NCI-H1092 treated with DMSO at 0.1 percent for 48 hours (cell line): Measurements from ENCODE around the gene PRSS16.
"Not testable (repeated sequence)": the region's sequence is repeated elsewhere in the genome, so short reads cannot be mapped to it uniquely, and the experiment has no call there.

Experiments
- DNase-seq: peaks from one replicate; lab custom pipeline; 2025; lab: John Stamatoyannopoulos, UW

PRSS16 gene

GRCh38 chr6:27247133-27247836, at the start of gene PRSS16:
TSS of gene PRSS16 (plus strand) at chr6:27247701. CDS start at chr6:27247738, 37 bp downstream.
- no peak for DNase-seq

GRCh38 chr6:27205375-27206278, 41.9 kb upstream of the PRSS16 start:
- DNase-seq, result no peak

GRCh38 chr6:27206806-27207205, 40.7 kb upstream of the PRSS16 start:
- no peak for DNase-seq

GRCh38 chr6:27208042-27208441, 39.5 kb upstream of the PRSS16 start:
- DNase-seq, result no peak

GRCh38 chr6:27209196-27209595, 38.3 kb upstream of the PRSS16 start:
- DNase-seq, result no peak

GRCh38 chr6:27209659-27210269, 37.7 kb upstream of the PRSS16 start:
- DNase-seq, result no peak

GRCh38 chr6:27213091-27213517, 34.4 kb upstream of the PRSS16 start:
- not testable (repeated sequence) for DNase-seq

- DNase-seq, result no peak
Observed at GRCh38 chr6:27213544-27214125, 33.9 kb upstream of the PRSS16 start.

- DNase-seq, result no peak
Observed at GRCh38 chr6:27214126-27214601, 33.3 kb upstream of the PRSS16 start.

GRCh38 chr6:27216874-27217273, 30.6 kb upstream of the PRSS16 start:
- DNase-seq, result no peak

- not testable (repeated sequence) for DNase-seq
Observed at GRCh38 chr6:27222971-27223370, 24.5 kb upstream of the PRSS16 start.

GRCh38 chr6:27224729-27225128, 22.8 kb upstream of the PRSS16 start:
- no peak for DNase-seq

- DNase-seq, result no peak
Observed at GRCh38 chr6:27228963-27229477, 18.5 kb upstream of the PRSS16 start.

GRCh38 chr6:27230758-27231111, 16.8 kb upstream of the PRSS16 start:
- no peak for DNase-seq

GRCh38 chr6:27234576-27234975, 12.9 kb upstream of the PRSS16 start:
- no peak for DNase-seq

GRCh38 chr6:27237089-27237803, 10.3 kb upstream of the PRSS16 start:
- DNase-seq, result no peak

- no peak for DNase-seq
Observed at GRCh38 chr6:27238010-27238983, 9.2 kb upstream of the PRSS16 start.

GRCh38 chr6:27239258-27239657, 8.2 kb upstream of the PRSS16 start:
- no peak for DNase-seq

- no peak for DNase-seq
Observed at GRCh38 chr6:27241443-27241842, 6.1 kb upstream of the PRSS16 start.

- DNase-seq, result no peak
Observed at GRCh38 chr6:27242589-27243265, 4.8 kb upstream of the PRSS16 start.
